HG03280 (cell line): ENCODE measurements around the gene FLT3.
A peak's percentile ranks its signal among the peaks of the same experiment; 100 is the strongest.
"Not testable (repeated sequence)": the region's sequence is repeated elsewhere in the genome, so short reads cannot be mapped to it uniquely, and the experiment has no call there.

Source experiments
- ATAC-seq: cut with Tn5 transposase; IDR thresholded peaks from one replicate; pipeline ENCODE4 v1.9.1; 2021; ENCODE audit warnings: mild to moderate bottlenecking, moderate library complexity; ENCODE audit not compliant: unreplicated experiment

FLT3 gene

DNA sequence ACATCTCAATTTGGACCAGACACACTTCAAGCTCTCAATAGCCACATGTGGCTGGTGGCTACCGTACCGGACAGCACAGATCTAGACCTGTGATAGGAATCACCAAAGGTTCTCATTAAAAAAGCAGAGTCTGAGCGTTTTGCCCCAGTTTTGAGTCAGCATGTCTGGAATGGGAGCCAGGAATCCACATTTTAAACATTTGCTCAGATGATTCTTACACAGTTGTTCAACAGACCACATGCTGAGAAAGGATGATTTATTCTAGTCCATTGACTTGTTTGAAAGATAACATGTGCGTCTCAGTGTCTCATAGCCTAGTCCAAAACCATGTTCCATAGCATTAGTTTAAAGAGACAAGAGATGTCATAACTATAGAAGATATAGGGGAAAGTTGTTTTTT lies 53.4 kb downstream of the FLT3 start:
- no peak for ATAC-seq

DNA sequence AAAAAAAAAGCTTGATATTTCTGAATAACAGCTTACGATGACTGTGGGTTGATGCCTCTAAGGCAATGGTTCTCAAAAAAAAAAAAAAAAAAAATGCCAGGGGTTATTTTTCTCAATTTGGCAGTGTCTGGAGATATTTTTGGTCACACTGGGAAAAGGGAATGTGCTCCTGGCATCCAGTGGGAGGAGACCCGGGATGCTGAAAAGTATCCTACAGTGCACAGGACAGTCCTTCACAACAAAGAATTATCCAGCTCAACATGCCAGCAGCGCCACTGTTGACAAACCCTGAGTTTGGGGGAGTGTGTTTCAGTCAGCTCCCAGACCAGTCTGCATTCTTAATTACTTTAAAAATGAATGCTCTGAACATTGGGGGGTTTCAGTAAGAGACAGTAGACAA lies 54.5 kb downstream of the FLT3 start:
- no peak for ATAC-seq

DNA sequence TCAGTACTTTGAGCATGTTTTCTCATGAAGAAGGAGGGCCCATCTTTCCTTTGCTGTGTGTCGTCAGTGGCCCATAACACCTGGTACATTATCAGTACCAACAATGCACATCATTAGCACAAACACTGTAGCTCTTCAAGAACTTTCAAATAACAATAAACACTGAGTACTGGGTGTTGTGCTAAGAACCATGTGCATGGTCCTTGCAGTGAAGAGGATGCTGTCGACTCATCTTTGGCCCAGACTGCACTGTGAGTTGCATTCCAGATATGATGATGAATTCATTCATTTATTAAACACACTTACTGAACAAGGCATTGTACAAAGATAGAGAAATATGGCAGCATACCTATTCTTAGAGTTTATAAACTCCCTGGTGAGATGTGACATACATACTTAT lies 55.8 kb downstream of the FLT3 start:
- ATAC-seq = no peak

DNA sequence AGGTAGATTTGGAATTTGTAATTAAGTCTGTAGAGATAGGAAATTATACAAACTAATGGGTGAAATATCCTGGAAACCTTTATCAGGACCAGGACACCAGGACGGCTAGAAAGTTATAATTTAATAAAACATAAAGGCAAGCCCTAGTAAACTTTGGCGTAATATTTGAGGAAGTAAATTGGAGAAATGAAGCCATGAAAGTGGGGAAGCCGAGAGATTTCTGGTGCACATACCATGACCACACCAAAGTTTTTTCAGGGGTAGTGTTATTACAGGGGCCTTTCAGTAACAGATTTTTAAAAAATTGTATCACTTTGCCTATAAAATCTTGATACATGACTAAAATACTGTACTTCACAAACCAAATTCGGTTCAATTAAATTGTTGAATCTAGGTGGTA lies 57.2 kb downstream of the FLT3 start:
- no peak for ATAC-seq

DNA sequence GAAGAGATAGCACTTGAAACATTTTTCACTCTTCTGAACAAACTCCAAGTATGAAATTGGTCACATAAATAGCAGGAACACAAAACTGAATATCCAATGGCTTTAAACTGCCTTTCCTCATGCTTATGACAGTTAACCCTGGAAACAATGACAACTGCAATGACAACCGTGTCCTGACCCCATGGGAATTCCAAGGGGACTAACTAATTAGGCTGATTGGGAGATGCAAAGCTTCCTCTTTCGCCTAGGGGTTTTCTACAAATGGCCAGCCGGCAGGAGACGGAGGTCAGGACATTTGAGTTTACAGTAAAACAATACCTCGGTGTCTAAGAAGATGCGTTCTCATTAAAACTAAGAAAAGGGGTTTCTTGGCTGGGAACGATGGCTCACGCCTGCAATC lies 58.9 kb downstream of the FLT3 start:
- ATAC-seq = no peak

DNA sequence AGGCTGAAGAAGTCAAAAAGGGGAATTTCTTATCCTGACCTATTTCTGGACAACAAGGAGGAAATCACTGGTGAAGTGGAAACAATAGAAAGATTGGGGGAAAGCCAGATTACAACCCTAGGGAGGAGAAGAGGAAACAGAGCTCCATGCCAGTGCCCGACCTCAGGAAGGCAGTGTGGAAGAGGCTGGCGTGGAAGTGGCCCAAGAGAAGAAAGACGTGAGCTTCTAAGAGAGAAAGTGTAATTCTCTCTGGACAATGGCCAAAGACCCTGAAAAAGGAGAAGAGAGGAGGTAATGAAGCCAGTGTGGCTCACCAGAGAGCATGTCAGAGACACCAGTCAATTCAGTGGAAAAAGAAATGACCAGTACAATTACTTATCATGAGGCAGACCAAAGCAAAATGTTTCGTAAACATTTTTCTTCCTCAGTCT lies 59.3 kb downstream of the FLT3 start:
- no peak for ATAC-seq

DNA sequence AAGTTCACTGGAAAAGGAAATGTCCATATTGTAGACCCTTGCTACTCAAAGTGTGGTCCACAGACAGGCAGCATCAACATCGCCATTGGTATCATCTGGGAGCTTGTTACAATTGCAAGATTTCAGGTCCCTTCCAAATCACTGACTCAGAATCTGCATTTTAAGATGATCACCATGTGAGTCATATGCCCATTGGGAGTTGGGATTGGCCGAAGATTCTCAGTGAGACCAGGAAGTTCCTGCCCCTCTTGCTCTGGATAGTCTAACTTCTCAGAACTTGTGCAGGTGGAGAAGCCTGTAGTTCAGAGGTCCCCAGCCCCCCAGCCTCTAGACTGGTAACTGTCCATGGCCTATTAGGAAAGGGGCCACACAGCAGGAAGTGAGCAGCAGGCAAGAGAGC lies 63.0 kb downstream of the FLT3 start:
- no peak for ATAC-seq

DNA sequence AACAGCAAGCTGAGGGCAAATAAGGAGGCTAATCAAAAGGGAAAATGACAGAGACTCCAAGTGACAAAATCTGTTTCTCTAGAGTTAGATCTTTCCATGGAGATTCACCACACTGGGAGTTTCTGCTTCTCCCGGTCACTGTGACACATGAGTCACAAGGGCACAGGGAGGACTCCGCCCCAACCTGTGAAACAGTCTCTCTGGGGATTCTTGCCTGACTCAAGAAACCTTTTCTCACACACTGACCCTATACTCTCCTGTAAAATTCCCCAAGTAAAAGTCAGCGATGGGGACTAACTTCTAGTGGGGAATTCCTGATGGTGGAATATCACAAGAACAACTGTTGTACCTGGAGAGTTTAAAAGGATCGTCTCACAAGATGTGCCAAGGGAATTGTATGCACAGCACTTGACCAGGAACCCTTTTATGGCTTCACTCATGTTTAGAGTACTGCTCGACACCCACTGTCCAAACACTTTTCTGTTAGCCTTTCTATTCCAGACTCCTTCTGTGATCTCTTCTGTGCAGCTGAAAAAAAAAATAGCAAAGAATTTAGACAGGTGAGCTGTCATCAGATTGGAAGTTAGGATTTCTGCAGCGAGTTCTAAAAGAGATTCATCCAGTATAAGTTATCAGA lies 65.1 kb downstream of the FLT3 start:
- no peak for ATAC-seq

DNA sequence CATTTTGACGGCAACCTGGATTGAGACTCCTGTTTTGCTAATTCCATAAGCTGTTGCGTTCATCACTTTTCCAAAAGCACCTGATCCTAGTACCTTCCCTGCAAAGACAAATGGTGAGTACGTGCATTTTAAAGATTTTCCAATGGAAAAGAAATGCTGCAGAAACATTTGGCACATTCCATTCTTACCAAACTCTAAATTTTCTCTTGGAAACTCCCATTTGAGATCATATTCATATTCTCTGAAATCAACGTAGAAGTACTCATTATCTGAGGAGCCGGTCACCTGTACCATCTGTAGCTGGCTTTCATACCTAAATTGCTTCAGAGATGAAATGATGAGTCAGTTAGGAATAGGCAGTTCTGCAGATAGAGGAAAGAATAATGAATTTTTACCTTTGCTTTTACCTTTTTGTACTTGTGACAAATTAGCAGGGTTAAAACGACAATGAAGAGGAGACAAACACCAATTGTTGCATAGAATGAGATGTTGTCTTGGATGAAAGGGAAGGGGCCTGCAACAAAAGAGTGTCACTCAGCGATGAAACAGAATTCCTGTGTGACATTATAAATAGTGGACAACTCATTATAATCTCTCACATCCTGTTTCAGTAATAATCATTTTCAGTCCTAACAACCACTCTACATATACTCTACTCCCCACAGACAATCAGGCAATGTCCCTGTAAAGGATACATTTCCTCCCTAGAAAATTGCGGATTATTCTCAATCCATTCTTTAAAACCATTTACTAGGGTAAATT lies 66.3 kb downstream of the FLT3 start:
- no peak for ATAC-seq

DNA sequence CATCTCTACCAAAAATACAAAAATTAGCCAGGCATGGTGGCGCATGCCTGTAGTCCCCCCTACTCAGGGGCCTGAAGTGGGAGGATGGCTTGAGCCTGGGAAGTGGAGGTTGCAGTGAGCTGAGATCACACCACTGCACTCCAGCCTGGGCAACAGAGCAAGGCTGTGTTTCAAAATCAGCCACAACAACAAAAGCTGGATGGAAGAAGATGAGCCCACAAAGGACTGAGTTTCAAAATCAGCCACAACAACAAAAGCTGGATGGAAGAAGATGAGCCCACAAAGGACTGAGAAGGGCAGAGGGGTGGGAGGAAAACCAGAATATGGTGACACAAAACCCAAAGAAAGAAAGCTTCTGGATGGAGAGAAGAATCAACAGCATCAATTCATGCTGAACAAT lies 67.9 kb downstream of the FLT3 start:
- ATAC-seq = not testable (repeated sequence)

DNA sequence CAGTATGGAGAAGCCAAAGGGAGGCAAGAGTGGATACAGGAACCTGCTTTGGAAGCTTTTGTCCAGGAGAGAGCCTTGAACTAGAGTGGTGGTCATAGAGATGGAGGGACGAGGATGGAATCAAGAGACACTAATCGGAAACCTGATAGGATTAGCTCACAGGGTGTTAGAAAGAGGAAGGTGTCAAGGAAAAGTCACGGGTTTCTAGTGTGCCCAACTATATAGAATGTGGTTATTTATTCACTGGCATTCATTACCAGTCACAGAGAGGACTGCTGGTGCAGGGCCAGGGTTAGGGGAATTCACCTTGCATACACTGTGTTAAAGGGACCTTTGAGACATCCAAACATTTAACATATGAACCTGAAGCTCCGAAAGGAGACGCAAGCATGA lies 68.5 kb downstream of the FLT3 start:
- ATAC-seq = no peak

DNA sequence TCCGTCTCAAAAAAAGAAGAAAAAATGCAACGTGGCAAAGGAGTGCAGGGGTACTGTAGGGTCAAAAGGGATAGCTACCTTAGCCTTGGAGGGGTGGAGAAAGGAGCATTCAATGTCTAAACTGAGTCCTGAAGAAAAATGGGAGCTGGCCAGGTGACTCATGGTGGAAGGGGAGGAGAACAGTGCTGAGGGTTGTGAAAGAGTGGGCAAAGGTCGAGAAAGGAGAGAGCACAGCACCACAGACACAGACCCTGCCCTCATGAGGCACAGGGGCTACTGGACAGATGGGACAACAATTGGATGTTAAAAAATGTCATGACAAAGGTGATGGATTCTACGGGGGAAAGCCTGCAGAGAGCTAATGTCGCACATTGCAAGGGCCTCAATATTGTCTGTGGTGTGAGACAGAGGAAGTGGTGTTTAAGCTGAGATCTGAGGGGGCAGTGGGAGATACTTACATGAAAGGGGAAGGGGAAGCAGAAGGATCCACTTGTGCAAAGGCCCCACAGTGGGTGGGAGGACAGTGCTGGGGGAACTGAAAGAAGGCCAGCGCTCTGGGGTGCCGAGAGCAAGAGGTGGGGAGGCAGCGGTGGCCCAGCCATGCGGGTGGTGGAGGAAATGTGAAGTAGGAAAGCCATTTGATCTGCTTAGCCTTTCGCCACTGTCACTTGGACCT lies 69.0 kb downstream of the FLT3 start:
- ATAC-seq = no peak

DNA sequence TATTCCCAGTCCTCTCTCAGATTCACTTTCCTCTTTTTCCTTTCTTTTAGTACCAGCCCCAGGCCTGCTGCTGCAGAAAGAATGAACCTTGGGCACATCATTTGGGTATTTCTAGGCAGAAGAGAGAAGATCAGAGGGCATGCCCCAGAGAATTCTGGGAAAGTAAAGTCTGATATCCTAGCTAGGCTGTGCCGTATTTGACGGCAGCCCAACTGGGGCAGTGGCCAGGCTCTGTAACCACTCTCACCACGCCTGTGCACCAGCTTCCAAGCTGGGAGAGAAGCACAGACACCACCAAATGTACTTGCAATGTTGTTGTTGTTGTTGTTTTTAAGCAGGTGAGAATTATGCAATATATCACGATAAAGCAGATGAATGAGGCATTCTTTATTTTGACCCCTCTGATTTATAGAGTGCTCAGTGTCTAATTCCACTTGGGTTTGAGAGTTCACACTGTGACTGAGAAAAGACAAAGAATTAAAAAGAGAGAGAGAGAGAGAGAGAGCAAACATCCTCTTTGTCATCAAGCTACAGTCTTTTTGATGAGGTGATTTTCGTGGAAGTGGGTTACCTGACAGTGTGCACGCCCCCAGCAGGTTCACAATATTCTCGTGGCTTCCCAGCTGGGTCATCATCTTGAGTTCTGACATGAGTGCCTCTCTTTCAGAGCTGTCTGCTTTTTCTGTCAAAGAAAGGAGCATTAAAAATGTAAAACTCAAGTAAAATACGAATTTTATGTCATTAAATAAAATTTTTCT lies 72.6 kb downstream of the FLT3 start:
- no peak for ATAC-seq

DNA sequence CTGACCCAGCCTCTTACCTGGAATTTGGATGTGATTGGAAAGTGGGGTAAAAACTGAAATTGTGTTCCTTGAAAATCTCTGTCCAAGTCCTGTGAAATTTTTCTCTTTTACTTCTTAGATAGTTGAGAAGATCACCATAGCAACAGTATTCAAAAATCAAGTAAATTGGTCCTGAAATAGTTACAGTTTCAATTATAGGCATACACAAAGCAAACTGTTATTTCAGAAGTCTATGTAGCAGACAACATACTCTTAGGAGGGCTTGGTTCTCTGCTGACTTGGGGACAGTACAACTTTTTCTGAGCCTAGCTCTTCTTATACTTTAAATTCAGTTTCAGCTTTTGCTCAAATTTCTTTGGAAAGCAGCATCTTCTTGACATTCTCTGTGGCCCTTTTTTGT lies 73.3 kb downstream of the FLT3 start:
- ATAC-seq = peak; percentile 52

DNA sequence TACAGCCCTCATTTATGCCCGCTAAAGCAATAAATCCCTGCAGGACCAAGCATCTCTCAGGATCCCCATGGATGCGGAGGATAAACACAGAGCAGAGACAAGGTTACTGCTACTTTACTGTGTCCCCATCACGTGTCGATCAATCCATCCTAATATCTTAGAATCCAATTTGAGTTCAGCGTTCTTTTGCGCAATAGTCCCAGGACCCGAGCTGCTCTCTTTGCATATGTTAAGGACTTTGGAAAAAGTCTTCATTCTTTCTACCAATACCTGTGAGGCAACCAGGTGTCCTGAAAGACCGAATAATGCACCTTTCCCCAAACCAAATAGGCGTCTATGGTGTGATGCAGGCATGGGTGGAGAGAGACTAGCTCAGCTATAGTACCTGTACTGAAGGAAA lies 73.9 kb downstream of the FLT3 start:
- no peak for ATAC-seq

DNA sequence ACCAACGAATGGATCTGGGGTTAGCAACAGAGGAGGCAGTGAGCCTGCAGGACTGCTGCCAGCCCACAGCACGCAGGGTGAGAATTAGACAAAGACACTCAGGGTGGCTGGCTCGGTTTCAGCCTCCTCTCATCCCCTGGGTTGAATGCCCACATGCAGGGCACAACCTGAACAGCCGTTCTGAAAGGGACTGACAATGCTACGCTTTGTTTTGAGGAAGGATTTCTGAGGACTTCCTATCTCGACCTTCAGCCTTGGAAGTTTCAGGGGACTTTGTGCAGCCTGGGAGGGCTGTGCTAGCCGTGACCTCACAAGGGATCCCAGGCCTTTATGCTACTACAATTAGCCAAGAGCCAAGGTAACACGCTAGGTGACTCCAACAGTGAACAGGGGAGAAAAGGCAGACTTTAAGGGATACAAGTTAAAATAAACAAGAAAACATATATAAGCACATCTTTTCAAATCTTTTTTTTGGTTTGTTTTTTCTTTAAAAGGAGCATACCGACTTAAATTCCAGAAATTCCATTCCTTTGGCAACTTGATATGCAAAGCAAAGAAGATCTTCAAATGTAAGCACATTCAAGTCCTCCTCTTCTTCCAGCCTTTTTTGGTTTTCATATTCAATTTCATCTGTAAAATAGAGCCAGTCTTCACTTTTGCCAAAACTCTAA lies 77.4 kb downstream of the FLT3 start:
- no peak for ATAC-seq

DNA sequence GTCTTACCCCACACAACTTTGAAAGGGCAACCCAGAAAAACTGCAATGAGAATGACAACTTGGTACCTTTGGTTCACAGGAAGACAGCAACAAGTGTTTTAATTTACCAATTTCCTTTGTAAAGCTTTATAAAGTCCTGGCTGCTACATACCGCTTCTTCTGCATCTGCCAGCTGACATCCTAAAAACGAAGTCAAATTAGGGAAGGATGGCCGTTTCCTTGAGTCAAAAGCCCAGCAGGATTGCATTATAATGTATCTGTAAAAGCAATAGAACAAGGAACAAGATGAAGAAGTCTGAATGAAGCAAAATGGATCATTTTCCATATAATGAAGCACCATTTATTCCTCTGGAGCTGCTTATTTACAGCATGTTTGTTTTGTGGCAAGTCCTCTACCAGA lies 86.1 kb downstream of the FLT3 start:
- ATAC-seq = no peak

DNA sequence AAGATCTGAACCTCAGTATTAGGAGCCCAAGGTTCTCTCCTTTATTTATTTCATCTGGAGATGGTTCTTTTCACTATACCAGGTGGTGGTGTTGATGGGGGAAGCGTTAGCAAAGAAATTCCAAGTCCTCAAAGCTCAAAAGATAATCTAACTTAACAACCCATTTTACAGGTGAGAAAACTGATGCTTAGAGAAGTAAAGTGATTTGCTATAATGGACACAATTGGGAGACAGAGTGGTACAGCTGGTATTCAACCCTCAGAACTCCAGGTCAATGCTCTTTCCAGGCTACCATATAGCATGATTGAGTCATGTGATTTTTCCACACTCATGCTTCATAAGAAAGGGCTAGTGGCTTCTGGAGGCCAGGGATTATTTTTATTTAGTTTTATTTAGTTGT lies 86.9 kb downstream of the FLT3 start:
- no peak for ATAC-seq

DNA sequence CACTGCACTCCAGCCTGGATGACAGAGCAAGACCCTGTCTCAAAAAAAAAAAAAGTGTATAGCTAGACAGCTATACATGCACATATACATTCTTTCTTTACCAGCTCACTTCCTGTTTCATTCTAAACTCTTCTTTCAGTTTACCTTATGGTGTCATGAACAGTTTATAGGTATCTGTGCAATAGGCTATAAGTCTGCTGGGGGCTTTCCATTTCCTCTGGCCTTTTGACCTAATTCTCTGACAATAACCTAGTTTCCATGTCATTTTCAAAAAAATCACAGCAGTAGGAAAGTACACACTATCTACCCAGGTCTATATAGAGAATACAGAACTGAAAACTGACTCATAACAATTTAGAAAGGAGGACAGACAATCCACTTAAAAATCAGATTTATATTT lies 87.5 kb downstream of the FLT3 start:
- ATAC-seq = peak; percentile 95

DNA sequence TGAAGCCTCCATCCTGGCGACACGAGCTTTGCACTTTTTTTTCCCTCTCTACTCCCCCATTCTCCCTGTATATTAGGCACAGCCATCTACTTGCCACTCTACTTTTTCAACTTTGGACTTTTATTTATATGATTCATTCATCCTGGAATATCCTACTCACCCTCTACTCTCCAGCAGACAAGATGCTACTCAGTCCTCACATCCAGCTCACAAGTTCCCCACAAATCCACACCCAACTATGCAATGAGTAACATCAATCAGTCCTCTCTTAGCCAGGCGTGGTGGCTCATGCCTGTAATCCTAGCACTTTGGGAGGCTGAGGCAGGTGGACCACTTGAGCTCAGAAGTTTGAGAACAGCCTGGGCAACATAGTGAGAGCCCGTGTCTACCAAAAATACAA lies 88.0 kb downstream of the FLT3 start:
- no peak for ATAC-seq

DNA sequence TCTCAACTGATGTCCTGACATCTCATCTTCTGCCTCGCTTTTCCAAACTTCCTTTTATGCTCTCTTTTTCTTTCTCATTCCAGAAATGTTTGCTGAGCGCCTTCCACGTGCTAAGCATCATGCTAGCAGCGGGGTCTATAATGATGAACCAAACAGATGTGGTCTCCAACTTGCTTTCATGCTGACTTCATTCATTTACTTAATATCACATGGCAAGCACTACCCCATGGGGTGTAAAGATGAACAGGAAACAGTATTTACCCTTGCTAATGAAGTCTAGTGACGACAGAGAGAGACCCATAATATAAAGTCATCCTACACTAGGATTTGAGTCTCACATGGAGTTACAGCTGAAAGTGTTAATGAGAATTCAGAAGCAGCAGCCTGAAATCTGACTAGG lies 90.3 kb downstream of the FLT3 start:
- ATAC-seq = no peak
